22Rv1 (cell line): ENCODE data around the gene PLXNA4.

Experiments
- H3K27ac ChIP-seq: fragments of 450-650 bp; 2 replicates; pipeline ENCODE4 v1.5.1; 2017
- CTCF ChIP-seq: fragments of 450-650 bp; IDR thresholded peaks from 2 replicates; pipeline ENCODE4 v1.5.1; 2017; ENCODE audit warnings: mild to moderate bottlenecking
- ZFX ChIP-seq: fragments of 450-650 bp; IDR thresholded peaks from 2 replicates; pipeline ENCODE4 v1.6.1; 2017; ENCODE audit warnings: antibody characterized with exemption, borderline replicate concordance

The PLXNA4 gene

GRCh38 chr7:132377703-132378584 is 198.3 kb downstream of the PLXNA4 start:
- TF ChIP-seq ZFX = no peak
- no peak for TF ChIP-seq CTCF

GRCh38 chr7:132377015-132377414 is 199.3 kb downstream of the PLXNA4 start:
- TF ChIP-seq CTCF = no peak
- no peak for TF ChIP-seq ZFX
- H3K27ac ChIP-seq = no peak overlapping the region

More at GRCh38 chr7:132377703-132378584, 198.3 kb downstream of the PLXNA4 start:
- no peak overlapping the region for H3K27ac ChIP-seq

GRCh38 chr7:132376361-132377013 is 199.8 kb downstream of the PLXNA4 start:
- H3K27ac ChIP-seq = no peak overlapping the region
- no peak for TF ChIP-seq CTCF
- no peak for TF ChIP-seq ZFX

- H3K27ac ChIP-seq = no peak overlapping the region
- no peak for TF ChIP-seq ZFX
- no peak for TF ChIP-seq CTCF
These were observed 202.4 kb downstream of the PLXNA4 start for GRCh38 chr7:132373879-132374278.

- TF ChIP-seq ZFX (no peak), CTCF (no peak)
These were observed 203.2 kb downstream of the PLXNA4 start for GRCh38 chr7:132373041-132373440.

GRCh38 chr7:132371948-132372347 is 204.3 kb downstream of the PLXNA4 start:
- TF ChIP-seq ZFX (no peak), CTCF (no peak)

More at GRCh38 chr7:132373041-132373440, 203.2 kb downstream of the PLXNA4 start:
- H3K27ac ChIP-seq = no peak overlapping the region

More at GRCh38 chr7:132371948-132372347, 204.3 kb downstream of the PLXNA4 start:
- no peak overlapping the region for H3K27ac ChIP-seq
